HUDEP-2 (cell line): ENCODE measurements around the gene GRIN1.

Experiments used
- DNase-seq, 76 experiments: peaks; one replicate each; lab custom pipeline; 2025; ENCODE audit not compliant: unreplicated experiment in 76 of 76; lab: John Stamatoyannopoulos, UW

Gene GRIN1

GRCh38 chr9:137189297-137190295 is 50.6 kb downstream of the GRIN1 start:
- peak in 1 of 76 experiments; percentile 62 for DNase-seq

- DNase-seq: peak in 17 of 76 experiments; percentile 11 to 51 (median 26)
Observed at GRCh38 chr9:137190315-137190856, 51.4 kb downstream of the GRIN1 start.

GRCh38 chr9:137191245-137191644 is 52.3 kb downstream of the GRIN1 start:
- no peak for DNase-seq

GRCh38 chr9:137191691-137192447 is 52.9 kb downstream of the GRIN1 start:
- DNase-seq: no peak

- DNase-seq: no peak
Observed at GRCh38 chr9:137192448-137192780, 53.5 kb downstream of the GRIN1 start.

GRCh38 chr9:137192859-137193258 is 53.9 kb downstream of the GRIN1 start:
- DNase-seq: no peak

GRCh38 chr9:137193771-137194170 is 54.8 kb downstream of the GRIN1 start:
- DNase-seq: no peak

- no peak for DNase-seq
Observed at GRCh38 chr9:137194388-137194787, 55.4 kb downstream of the GRIN1 start.

- DNase-seq: no peak
Observed at GRCh38 chr9:137194909-137195308, 56.0 kb downstream of the GRIN1 start.

- no peak for DNase-seq
Observed at GRCh38 chr9:137195525-137196220, 56.7 kb downstream of the GRIN1 start.

- DNase-seq: no peak
Observed at GRCh38 chr9:137198051-137198901, 59.3 kb downstream of the GRIN1 start.

GRCh38 chr9:137198902-137199283 is 59.9 kb downstream of the GRIN1 start:
- DNase-seq: no peak

- no peak for DNase-seq
Observed at GRCh38 chr9:137199411-137200121, 60.6 kb downstream of the GRIN1 start.

- peak in 75 of 76 experiments; percentile 33 to 99 (median 98) for DNase-seq
Observed at GRCh38 chr9:137200311-137201204, 61.6 kb downstream of the GRIN1 start, which contains the start of gene TPRN. TPRN (minus strand) TSS chr9:137200741; CDS start chr9:137200711, 30 bp downstream.

GRCh38 chr9:137201205-137201868 is 62.4 kb downstream of the GRIN1 start:
- DNase-seq: no peak

- peak in 8 of 76 experiments; percentile 7 to 26 (median 14) for DNase-seq
Observed at GRCh38 chr9:137202966-137203365, 64.0 kb downstream of the GRIN1 start.

GRCh38 chr9:137204731-137205125 is 65.8 kb downstream of the GRIN1 start:
- DNase-seq: no peak
